Activated T-cell treated with anti-CD3 and anti-CD28 coated beads, Interleukin-2, amount 50 U/mL, for 4 hours (primary cell): ENCODE data around the gene ENTPD2. TPM values are rescaled to one million over a fixed set of nuclear protein-coding genes. Genes with fewer than 3 reads are reported as not detected.
"Not testable (repeated sequence)": the region's sequence is repeated elsewhere in the genome, so short reads cannot be mapped to it uniquely, and the experiment has no call there.

Experiments
- ATAC-seq, 2 donors: fragments of 200-7000 bp; cut with Tn5 transposase; one replicate each; pipeline ENCODE4 v1.10.0; 2021
- DNase-seq: peaks from one replicate; pipeline ENCODE4 v3.0.0-alpha.2; 2020
- H3K27me3 Mint-ChIP-seq: one replicate; pipeline ENCODE4 v1.8.0; 2021; ENCODE audit warnings: low read depth, mixed read lengths
- H3K36me3 Mint-ChIP-seq: one replicate; pipeline ENCODE4 v1.8.0; 2022; ENCODE audit warnings: mixed read lengths; ENCODE audit not compliant: insufficient read depth
- H3K4me1 Mint-ChIP-seq: one replicate; pipeline ENCODE4 v1.8.0; 2021; ENCODE audit warnings: low read depth, mixed read lengths
- H3K4me3 Mint-ChIP-seq: one replicate; pipeline ENCODE4 v1.8.0; 2021; ENCODE audit warnings: mild to moderate bottlenecking, moderate library complexity, mixed read lengths
- H3K9me3 Mint-ChIP-seq: one replicate; pipeline ENCODE4 v1.8.0; 2021; ENCODE audit warnings: mixed read lengths
- total RNA-seq, 3 donors: library from RNA; stranded (reverse); gene quantifications; one replicate each; pipeline ENCODE4 v1.2.1, GENCODE V29; 2021

ENTPD2 gene
- total RNA-seq, 3 donors from 2014 or later: 0.34 TPM; not detected in 2

GRCh38 chr9:137035937-137036336 lies 17.9 kb downstream of the ENTPD2 start:
- no peak for DNase-seq
- ATAC-seq: no peak
- peaks cover 30% of the 10 kb centered on the region for H3K4me1 Mint-ChIP-seq
- no peak overlapping the region for H3K4me3 Mint-ChIP-seq
- no peaks in the 10 kb centered on the region for H3K9me3 Mint-ChIP-seq
- H3K36me3 Mint-ChIP-seq: no peaks in the 10 kb centered on the region
- no peaks in the 10 kb centered on the region for H3K27me3 Mint-ChIP-seq

DNA sequence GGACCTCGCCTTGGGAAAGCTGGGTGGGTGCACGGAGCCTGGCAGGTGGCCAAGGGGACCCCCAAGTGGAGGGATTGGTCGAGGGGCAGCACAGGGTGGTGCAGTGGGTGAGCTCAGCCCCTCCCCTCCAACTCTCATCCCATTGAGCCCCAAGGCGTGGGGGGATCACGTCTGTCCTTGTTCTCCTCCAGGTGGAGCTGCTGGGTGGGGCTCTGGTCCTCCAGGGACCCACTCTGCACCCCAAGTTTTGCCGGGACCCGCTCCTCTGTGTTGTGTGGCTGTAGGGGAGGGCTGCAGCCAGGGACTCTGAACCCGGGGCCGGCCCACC lies 18.4 kb downstream of the ENTPD2 start:
- H3K27me3 Mint-ChIP-seq: no peaks in the 10 kb centered on the region
- H3K36me3 Mint-ChIP-seq: no peaks in the 10 kb centered on the region
- peaks cover 35% of the 10 kb centered on the region for H3K4me1 Mint-ChIP-seq
- no peak for DNase-seq
- H3K4me3 Mint-ChIP-seq: peak overlapping the region; percentile 66
- H3K9me3 Mint-ChIP-seq: no peaks in the 10 kb centered on the region
- ATAC-seq: no peak

DNA sequence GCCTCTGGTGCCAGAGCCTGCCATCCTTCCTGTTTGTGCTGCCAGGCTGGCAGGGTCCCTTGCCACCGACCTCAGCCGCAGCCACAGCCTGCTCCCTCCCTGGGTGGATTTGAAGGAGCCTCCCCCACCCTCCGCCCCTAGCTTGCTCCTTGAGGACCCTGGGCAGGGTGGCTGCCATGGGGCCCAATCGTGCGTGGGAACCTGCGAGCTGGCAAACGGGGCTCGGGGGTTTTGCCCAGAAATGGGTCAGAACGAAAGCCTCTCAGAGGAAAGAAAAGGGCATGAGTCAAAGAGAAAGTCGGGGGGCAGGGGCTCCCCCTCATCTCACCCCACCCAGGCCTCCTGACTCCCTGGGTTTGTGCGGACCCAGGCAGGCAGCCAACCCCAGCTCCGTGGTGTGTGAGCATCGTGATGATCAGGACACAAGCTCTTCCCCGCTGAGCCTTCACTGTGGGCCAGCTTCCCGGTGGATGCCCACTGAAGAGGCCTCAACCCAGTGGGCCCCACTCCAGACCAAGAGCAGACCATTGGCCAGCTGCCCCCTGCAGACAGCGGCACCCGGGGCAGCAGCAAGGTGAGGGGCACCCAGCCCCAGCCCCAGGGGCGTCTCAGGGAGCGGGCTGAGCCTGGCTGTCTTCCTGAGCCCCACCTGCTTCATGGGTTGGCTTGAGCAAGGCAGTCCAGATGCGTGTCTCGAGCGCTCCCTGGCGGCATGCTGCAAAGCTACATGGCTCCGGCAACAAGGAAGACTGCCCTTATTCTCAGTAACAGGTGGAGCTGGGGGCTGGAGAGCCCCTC lies 19.0 kb downstream of the ENTPD2 start:
- H3K36me3 Mint-ChIP-seq: no peaks in the 10 kb centered on the region
- H3K9me3 Mint-ChIP-seq: no peaks in the 10 kb centered on the region
- ATAC-seq (peak; percentile 84 to 86), DNase-seq (peak; percentile 85)
- peak overlapping the region; percentile 66 for H3K4me3 Mint-ChIP-seq
- H3K27me3 Mint-ChIP-seq: no peaks in the 10 kb centered on the region
- peaks cover 41% of the 10 kb centered on the region for H3K4me1 Mint-ChIP-seq

DNA sequence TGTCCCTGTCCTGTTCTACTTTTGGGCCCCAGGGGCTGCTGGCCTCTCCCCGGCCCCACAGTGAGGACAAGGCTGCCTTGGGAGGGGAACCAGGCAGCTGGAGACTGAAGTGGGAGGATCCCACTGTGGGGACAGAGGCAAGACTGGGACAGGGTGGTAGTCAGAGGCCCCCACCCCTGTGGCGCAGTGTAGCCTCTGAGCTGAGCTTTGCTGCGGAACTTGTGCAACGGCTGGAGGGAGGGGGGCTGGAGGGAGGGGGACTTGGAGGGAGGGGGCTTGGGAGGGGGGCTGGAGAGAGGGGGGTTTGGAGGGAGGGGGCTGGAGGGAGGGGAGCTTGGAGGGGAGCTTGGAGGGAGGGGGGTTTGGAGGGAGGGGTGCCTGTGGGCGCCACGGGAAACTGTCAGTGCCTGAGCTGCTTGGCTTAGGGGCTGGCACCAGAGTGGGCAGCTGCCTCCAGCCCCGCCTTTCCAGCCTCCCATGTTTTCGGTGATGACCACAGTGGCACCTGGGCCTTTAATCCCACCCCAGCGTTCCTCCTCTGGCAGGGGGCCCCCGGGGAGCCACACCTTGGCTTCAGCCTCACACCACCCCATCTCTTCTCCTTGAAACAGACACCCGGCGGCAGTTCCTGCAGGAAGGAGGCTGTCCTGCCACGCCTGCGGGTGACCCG lies 19.7 kb downstream of the ENTPD2 start:
- Mint-ChIP-seq H3K4me3 (peak overlapping the region; percentile 66), H3K36me3 (no peaks in the 10 kb centered on the region), H3K27me3 (no peaks in the 10 kb centered on the region), H3K9me3 (no peaks in the 10 kb centered on the region), H3K4me1 (peaks cover 46% of the 10 kb centered on the region)
- DNase-seq (no peak), ATAC-seq (no peak)

DNA sequence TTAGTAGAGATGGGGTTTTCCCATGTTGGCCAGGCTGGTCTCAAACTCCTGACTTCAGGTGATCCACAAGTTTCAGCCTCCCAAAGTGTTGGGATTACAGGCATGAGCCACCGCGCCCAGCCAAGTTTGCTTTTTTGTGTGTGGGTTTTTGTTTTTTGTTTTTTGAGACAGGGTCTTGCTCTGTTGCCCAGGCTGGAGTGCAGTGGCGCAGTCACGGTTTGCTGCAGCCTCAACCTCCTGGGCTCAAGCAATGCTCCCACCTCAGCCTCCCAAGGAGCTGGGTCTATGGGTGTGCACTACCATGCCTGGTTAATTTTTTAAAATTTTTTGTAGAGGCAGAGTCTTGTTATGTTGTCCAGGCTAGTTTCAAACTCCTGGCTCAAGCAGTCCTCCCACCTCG lies 20.4 kb downstream of the ENTPD2 start:
- H3K4me3 Mint-ChIP-seq, H3K9me3 Mint-ChIP-seq, ATAC-seq, DNase-seq, H3K27me3 Mint-ChIP-seq, H3K36me3 Mint-ChIP-seq: not testable (repeated sequence)
- peaks cover 50% of the 10 kb centered on the region for H3K4me1 Mint-ChIP-seq

GRCh38 chr9:137032858-137033257 lies 21.0 kb downstream of the ENTPD2 start:
- Mint-ChIP-seq H3K4me1 (peaks cover 50% of the 10 kb centered on the region), H3K9me3 (no peaks in the 10 kb centered on the region), H3K27me3 (no peaks in the 10 kb centered on the region), H3K36me3 (no peaks in the 10 kb centered on the region), H3K4me3 (peak overlapping the region; percentile 11)
- no peak for DNase-seq
- ATAC-seq: no peak

DNA sequence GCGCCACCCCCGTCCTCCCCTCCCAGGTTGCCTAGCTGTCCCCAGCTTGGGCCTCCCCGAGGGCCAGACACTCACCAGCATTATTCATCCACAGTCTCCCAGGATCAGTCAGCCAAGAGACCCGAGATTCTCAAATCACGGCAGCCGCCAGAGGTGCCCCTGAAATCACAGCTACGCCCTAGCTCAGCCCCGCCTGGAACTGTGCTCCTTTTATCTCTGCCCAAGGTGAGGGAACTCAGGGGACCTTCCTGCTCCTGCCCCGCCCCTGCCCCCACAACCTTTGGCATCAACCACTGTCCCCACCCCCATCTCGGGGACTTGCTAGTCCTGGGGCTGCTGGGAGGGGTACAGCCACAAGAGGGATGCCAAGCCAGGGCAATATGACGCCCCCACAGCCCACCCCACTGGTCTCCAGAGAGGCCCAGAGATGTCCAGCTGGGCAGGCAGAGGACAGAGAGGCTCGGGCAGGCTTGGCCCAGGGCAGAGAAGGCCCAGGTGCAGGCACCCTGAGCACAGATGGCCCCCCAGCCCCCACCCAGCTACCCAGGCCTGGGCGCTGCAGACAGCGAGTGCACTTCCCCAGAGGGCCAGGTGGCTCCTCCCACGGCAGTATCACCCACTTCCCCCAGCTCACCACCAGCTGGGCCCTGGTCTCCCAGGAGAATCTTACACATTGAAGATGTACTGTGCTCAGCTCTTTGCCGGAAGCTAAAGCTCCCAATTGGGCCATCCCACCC lies 21.8 kb downstream of the ENTPD2 start, which contains the start of gene FUT7:
Gene FUT7 (minus strand): TSS at position 185 of the 737 bp plus-strand sequence. CDS start 97 bp downstream, at position 88.
- no peaks in the 10 kb centered on the region for H3K36me3 Mint-ChIP-seq
- peak within 1 kb of the TSS; percentile 69 for H3K4me3 Mint-ChIP-seq
- peaks cover 53% of the 10 kb centered on the region for H3K4me1 Mint-ChIP-seq
- H3K27me3 Mint-ChIP-seq: no peaks in the 10 kb centered on the region
- ATAC-seq: no peak
- no peaks in the 10 kb centered on the region for H3K9me3 Mint-ChIP-seq
- DNase-seq: no peak

DNA sequence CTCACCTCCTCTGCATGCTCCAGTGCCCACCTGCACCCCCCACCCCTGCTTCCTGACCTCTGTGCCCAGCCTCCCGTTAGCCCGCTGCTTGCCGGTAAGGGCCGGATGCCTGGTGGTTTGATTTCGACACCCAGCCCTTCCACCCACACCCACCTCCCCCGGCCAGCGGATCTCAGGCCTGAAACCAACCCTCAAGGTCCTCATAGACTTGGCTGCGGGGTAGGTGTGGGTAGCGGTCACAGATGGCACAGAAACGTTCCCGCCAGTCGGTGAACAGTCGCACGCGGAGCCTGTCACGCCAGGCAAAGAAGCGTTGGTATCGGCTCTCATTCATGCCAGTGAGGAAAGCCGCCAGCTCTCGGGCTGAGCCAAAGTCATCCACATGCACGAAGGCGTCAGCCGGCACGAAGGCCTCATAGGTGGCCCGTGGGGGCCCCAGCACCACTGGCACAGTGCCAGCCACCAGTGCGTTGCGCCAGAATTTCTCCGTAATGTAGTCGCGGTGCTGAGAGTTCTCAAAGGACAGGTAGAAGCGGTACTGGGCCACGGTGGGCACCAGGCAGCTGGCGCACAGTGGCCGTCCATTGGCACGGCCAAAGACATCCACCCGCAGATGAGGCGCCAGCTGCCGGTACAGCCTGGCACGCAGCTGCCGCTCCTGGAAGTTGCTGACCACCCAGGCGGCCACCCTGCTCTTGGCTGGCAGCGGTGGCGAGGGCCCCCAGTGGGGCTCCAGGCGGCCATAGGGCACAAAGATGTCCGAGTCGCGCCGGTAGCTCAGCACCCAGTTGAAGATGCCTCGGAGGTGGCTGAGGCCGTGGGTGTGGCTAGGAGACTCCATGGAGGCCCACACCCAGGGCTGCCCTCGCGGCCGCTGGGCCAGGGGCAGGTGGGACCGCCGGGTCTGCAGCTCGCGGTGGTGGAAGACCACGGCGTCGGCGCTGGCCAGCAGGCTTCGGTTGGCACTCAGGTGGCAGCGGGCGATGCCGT lies 23.0 kb downstream of the ENTPD2 start:
- peaks cover 58% of the 10 kb centered on the region for H3K4me1 Mint-ChIP-seq

GRCh38 chr9:137030006-137030405 lies 23.9 kb downstream of the ENTPD2 start:
- ATAC-seq (no peak), DNase-seq (no peak)
- H3K9me3 Mint-ChIP-seq: no peaks in the 10 kb centered on the region
- peaks cover 55% of the 10 kb centered on the region for H3K4me1 Mint-ChIP-seq
- no peaks in the 10 kb centered on the region for H3K36me3 Mint-ChIP-seq
- H3K27me3 Mint-ChIP-seq: no peaks in the 10 kb centered on the region
- peak overlapping the region; percentile 69 for H3K4me3 Mint-ChIP-seq

More for the DNA sequence above, 23.0 kb downstream of the ENTPD2 start:
- peak; percentile 20 for DNase-seq
- peak overlapping the region; percentile 69 for H3K4me3 Mint-ChIP-seq
- H3K27me3 Mint-ChIP-seq: no peaks in the 10 kb centered on the region
- H3K9me3 Mint-ChIP-seq: no peaks in the 10 kb centered on the region
- H3K36me3 Mint-ChIP-seq: no peaks in the 10 kb centered on the region
- no peak for ATAC-seq

DNA sequence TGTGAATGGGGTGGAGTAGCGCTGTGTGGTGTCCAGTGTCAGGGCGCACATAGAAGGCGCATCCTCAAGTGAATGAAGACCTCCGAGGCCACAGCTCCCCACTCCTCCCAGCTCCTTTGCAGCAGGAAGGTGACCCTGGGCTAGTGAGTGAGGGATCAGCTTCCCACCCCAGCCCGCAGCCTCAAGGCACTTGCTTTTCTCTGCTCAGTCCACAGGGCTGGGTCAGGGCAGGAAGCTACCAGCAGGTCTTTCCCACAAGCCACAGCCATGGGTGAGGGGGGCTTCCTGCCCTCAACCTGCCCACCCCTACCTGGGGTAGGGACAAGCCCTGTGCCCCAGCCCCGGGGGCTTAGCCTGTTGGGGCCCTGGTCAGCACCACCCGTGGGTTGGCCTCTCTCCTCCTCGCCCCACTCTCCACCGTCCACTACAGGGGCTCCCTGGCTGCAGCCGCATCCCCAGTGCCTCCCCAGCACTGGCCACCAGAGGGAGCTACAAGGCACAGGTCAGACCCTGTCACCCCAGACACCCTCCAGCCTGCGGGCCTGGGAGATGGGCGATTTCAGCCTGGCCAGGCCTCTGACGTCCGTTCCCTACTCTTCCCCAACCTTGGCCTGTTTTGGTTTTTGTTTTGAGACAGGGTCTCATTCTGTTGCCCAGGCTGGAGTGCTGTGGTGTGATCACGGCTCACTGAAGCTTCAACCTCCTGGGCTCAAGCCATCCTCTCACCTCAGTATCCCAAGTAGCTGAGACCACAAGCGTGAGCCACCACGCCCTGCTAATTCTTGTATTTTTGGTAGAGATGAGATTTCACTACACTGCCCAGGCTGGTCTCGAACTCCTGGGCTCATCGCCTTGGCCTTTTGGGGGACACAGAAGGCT lies 24.6 kb downstream of the ENTPD2 start:
- no peaks in the 10 kb centered on the region for H3K9me3 Mint-ChIP-seq

GRCh38 chr9:137028263-137029057 lies 25.4 kb downstream of the ENTPD2 start:
- DNase-seq (peak; percentile 56), ATAC-seq (peak; percentile 73 to 78)
- Mint-ChIP-seq H3K4me1 (peaks cover 43% of the 10 kb centered on the region), H3K9me3 (no peaks in the 10 kb centered on the region), H3K4me3 (peak overlapping the region; percentile 77), H3K36me3 (no peaks in the 10 kb centered on the region), H3K27me3 (no peaks in the 10 kb centered on the region)

More for the DNA sequence above, 24.6 kb downstream of the ENTPD2 start:
- Mint-ChIP-seq H3K4me3 (peak overlapping the region; percentile 77), H3K36me3 (no peaks in the 10 kb centered on the region), H3K4me1 (peaks cover 48% of the 10 kb centered on the region), H3K27me3 (no peaks in the 10 kb centered on the region)
- ATAC-seq (peak; percentile 39 to 51), DNase-seq (peak; percentile 71)
